ENCODE results near the gene S100A6.
"Not testable (repeated sequence)": the region's sequence is repeated elsewhere in the genome, so short reads cannot be mapped to it uniquely, and the experiment has no call there.

Gene S100A6

GRCh38 chr1:153533689-153534201, 2.0 kb downstream of the S100A6 start:
- Histone ChIP-seq H3K36me3 (ENCODE audit: insufficient read depth, low read length) (peaks cover 15% of the 10 kb centered on the region), H3K4me3 (ENCODE audit: low read length) (peak overlapping the region; percentile 82), H3K4me2 (ENCODE audit: low read length) (peak overlapping the region; percentile 87), H3K4me1 (ENCODE audit: control insufficient read depth, insufficient read depth, low read length) (peaks cover 32% of the 10 kb centered on the region), H3K9ac (ENCODE audit: low read depth, low read length) (peak overlapping the region; percentile 97), H3K27me3 (ENCODE audit: control insufficient read depth, insufficient read depth, low read length) (no peaks in the 10 kb centered on the region), H3K9me3 (replicated peaks; ENCODE audit: low read length) (no peaks in the 10 kb centered on the region)

- peak overlapping the region; percentile 97 for H3K9ac ChIP-seq (ENCODE audit: low read depth, low read length)
- H3K4me1 ChIP-seq (ENCODE audit: control insufficient read depth, insufficient read depth, low read length): peaks cover 32% of the 10 kb centered on the region
These were observed 2.8 kb downstream of the S100A6 start for GRCh38 chr1:153532769-153533599.

GRCh38 chr1:153532181-153532580, 3.6 kb downstream of the S100A6 start:
- H3K27me3 ChIP-seq (ENCODE audit: control insufficient read depth, insufficient read depth, low read length): no peaks in the 10 kb centered on the region
- no peak overlapping the region for H3K9ac ChIP-seq (ENCODE audit: low read depth, low read length)
- H3K9me3 ChIP-seq (replicated peaks; ENCODE audit: low read length): no peaks in the 10 kb centered on the region
- H3K4me2 ChIP-seq (ENCODE audit: low read length): peak overlapping the region; percentile 87
- H3K4me3 ChIP-seq (ENCODE audit: low read length): no peak overlapping the region
- peaks cover 32% of the 10 kb centered on the region for H3K4me1 ChIP-seq (ENCODE audit: control insufficient read depth, insufficient read depth, low read length)
- peaks cover 15% of the 10 kb centered on the region for H3K36me3 ChIP-seq (ENCODE audit: insufficient read depth, low read length)

More at GRCh38 chr1:153532769-153533599, 2.8 kb downstream of the S100A6 start:
- peaks cover 15% of the 10 kb centered on the region for H3K36me3 ChIP-seq (ENCODE audit: insufficient read depth, low read length)
- H3K4me2 ChIP-seq (ENCODE audit: low read length): peak overlapping the region; percentile 87
- no peaks in the 10 kb centered on the region for H3K9me3 ChIP-seq (replicated peaks; ENCODE audit: low read length)
- peak overlapping the region; percentile 82 for H3K4me3 ChIP-seq (ENCODE audit: low read length)
- H3K27me3 ChIP-seq (ENCODE audit: control insufficient read depth, insufficient read depth, low read length): no peaks in the 10 kb centered on the region

GRCh38 chr1:153531638-153532037, 4.2 kb downstream of the S100A6 start:
- no peak overlapping the region for H3K4me3 ChIP-seq (ENCODE audit: low read length)
- no peaks in the 10 kb centered on the region for H3K27me3 ChIP-seq (ENCODE audit: control insufficient read depth, insufficient read depth, low read length)
- no peak overlapping the region for H3K9ac ChIP-seq (ENCODE audit: low read depth, low read length)
- peaks cover 30% of the 10 kb centered on the region for H3K4me1 ChIP-seq (ENCODE audit: control insufficient read depth, insufficient read depth, low read length)
- no peak overlapping the region for H3K4me2 ChIP-seq (ENCODE audit: low read length)
- H3K36me3 ChIP-seq (ENCODE audit: insufficient read depth, low read length): peaks cover 15% of the 10 kb centered on the region
- no peaks in the 10 kb centered on the region for H3K9me3 ChIP-seq (replicated peaks; ENCODE audit: low read length)

- H3K27me3 ChIP-seq (ENCODE audit: control insufficient read depth, insufficient read depth, low read length): no peaks in the 10 kb centered on the region
- H3K4me1 ChIP-seq (ENCODE audit: control insufficient read depth, insufficient read depth, low read length): peaks cover 15% of the 10 kb centered on the region
- no peaks in the 10 kb centered on the region for H3K9me3 ChIP-seq (replicated peaks; ENCODE audit: low read length)
- no peak overlapping the region for H3K4me3 ChIP-seq (ENCODE audit: low read length)
- H3K4me2 ChIP-seq (ENCODE audit: low read length): no peak overlapping the region
- H3K9ac ChIP-seq (ENCODE audit: low read depth, low read length): no peak overlapping the region
- no peaks in the 10 kb centered on the region for H3K36me3 ChIP-seq (ENCODE audit: insufficient read depth, low read length)
These were observed 8.1 kb downstream of the S100A6 start for GRCh38 chr1:153527683-153528040.

GRCh38 chr1:153527023-153527682, 8.6 kb downstream of the S100A6 start:
- Histone ChIP-seq H3K36me3 (ENCODE audit: insufficient read depth, low read length) (no peaks in the 10 kb centered on the region), H3K27me3 (ENCODE audit: control insufficient read depth, insufficient read depth, low read length) (no peaks in the 10 kb centered on the region), H3K9me3 (replicated peaks; ENCODE audit: low read length) (no peaks in the 10 kb centered on the region), H3K4me2 (ENCODE audit: low read length) (no peak overlapping the region), H3K4me1 (ENCODE audit: control insufficient read depth, insufficient read depth, low read length) (peaks cover 10% of the 10 kb centered on the region), H3K4me3 (ENCODE audit: low read length) (no peak overlapping the region), H3K9ac (ENCODE audit: low read depth, low read length) (no peak overlapping the region)

- no peak overlapping the region for H3K4me2 ChIP-seq (ENCODE audit: low read length)
- H3K9me3 ChIP-seq (replicated peaks; ENCODE audit: low read length): no peaks in the 10 kb centered on the region
- H3K27me3 ChIP-seq (ENCODE audit: control insufficient read depth, insufficient read depth, low read length): no peaks in the 10 kb centered on the region
- H3K36me3 ChIP-seq (ENCODE audit: insufficient read depth, low read length): no peaks in the 10 kb centered on the region
- peaks cover 4% of the 10 kb centered on the region for H3K4me1 ChIP-seq (ENCODE audit: control insufficient read depth, insufficient read depth, low read length)
- no peak overlapping the region for H3K9ac ChIP-seq (ENCODE audit: low read depth, low read length)
- H3K4me3 ChIP-seq (ENCODE audit: low read length): no peak overlapping the region
These were observed 9.7 kb downstream of the S100A6 start for GRCh38 chr1:153526132-153526543.

- no peak overlapping the region for H3K4me2 ChIP-seq (ENCODE audit: low read length)
- H3K36me3 ChIP-seq (ENCODE audit: insufficient read depth, low read length): no peaks in the 10 kb centered on the region
- no peak overlapping the region for H3K4me3 ChIP-seq (ENCODE audit: low read length)
- H3K27me3 ChIP-seq (ENCODE audit: control insufficient read depth, insufficient read depth, low read length): no peaks in the 10 kb centered on the region
- H3K9ac ChIP-seq (ENCODE audit: low read depth, low read length): no peak overlapping the region
- H3K4me1 ChIP-seq (ENCODE audit: control insufficient read depth, insufficient read depth, low read length): peaks cover 4% of the 10 kb centered on the region
- no peaks in the 10 kb centered on the region for H3K9me3 ChIP-seq (replicated peaks; ENCODE audit: low read length)
These were observed 10.6 kb downstream of the S100A6 start for GRCh38 chr1:153525088-153525728.

GRCh38 chr1:153522353-153523048, 13.3 kb downstream of the S100A6 start:
- not testable (repeated sequence) for H3K4me2 ChIP-seq (ENCODE audit: low read length); H3K27me3 ChIP-seq (ENCODE audit: control insufficient read depth, insufficient read depth, low read length); H3K4me1 ChIP-seq (ENCODE audit: control insufficient read depth, insufficient read depth, low read length); H3K4me3 ChIP-seq (ENCODE audit: low read length); H3K36me3 ChIP-seq (ENCODE audit: insufficient read depth, low read length); H3K9me3 ChIP-seq (replicated peaks; ENCODE audit: low read length); H3K9ac ChIP-seq (ENCODE audit: low read depth, low read length)

- not testable (repeated sequence) for H3K9ac ChIP-seq (ENCODE audit: low read depth, low read length); H3K4me1 ChIP-seq (ENCODE audit: control insufficient read depth, insufficient read depth, low read length); H3K9me3 ChIP-seq (replicated peaks; ENCODE audit: low read length)
These were observed 14.0 kb downstream of the S100A6 start for GRCh38 chr1:153521808-153522207.

More at GRCh38 chr1:153521808-153522207, 14.0 kb downstream of the S100A6 start:
- not testable (repeated sequence) for H3K4me3 ChIP-seq (ENCODE audit: low read length); H3K27me3 ChIP-seq (ENCODE audit: control insufficient read depth, insufficient read depth, low read length); H3K36me3 ChIP-seq (ENCODE audit: insufficient read depth, low read length); H3K4me2 ChIP-seq (ENCODE audit: low read length)
